ENCODE data around the gene BBC3. TPM values are rescaled to one million over a fixed set of nuclear protein-coding genes. Genes with fewer than 3 reads are reported as not detected.
A peak's percentile ranks its signal among the peaks of the same experiment; 100 is the strongest.

Gene BBC3
- polyA plus RNA-seq, 3 donors, result 1.9 to 2.5 (median 2.4) TPM

GRCh38 chr19:47209319-47210179 is 21.4 kb downstream of the BBC3 start:
- DNase-seq, result no peak

GRCh38 chr19:47203254-47203653 is 27.7 kb downstream of the BBC3 start:
- no peak for DNase-seq

DNA sequence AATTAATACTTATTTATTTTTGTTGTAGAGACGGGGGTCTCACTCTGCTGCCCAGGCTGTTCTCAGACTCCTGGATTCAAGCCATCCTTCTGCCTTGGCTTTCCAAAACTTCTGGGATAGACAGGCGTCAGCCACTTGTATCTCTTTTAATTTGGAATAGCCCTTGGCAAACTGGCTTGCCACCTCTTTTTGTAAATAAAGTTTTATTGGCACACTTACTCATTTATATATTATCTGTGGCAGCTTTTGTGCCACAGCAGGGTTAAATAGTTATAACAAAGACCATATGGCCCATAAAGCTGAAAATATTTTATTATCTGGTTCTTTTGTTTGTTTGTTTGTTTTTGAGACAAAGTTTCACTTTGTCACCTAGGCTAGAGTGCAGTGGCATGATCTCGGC is 30.5 kb downstream of the BBC3 start:
- no peak for DNase-seq

DNA sequence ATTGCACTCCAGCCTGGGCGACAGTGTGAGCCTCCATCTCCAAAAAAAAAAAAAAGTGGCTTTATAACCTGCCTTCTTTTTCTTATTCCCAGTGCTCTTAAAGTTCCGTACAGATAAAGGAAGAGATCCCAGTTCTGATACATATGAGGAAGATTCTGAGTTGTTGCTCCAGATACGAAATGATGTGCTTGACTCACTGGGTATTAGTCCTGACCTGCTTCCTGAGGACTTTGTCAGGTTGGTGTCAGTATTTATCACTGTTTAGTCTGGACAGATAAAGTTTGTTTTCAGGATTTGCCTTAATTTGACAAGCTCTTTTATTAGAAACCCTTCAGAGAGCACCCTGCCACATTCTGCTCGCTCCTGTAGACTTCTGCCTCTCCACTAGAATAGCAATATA is 33.9 kb downstream of the BBC3 start:
- DNase-seq, result no peak

GRCh38 chr19:47195434-47195833 is 35.6 kb downstream of the BBC3 start:
- DNase-seq, result no peak

DNA sequence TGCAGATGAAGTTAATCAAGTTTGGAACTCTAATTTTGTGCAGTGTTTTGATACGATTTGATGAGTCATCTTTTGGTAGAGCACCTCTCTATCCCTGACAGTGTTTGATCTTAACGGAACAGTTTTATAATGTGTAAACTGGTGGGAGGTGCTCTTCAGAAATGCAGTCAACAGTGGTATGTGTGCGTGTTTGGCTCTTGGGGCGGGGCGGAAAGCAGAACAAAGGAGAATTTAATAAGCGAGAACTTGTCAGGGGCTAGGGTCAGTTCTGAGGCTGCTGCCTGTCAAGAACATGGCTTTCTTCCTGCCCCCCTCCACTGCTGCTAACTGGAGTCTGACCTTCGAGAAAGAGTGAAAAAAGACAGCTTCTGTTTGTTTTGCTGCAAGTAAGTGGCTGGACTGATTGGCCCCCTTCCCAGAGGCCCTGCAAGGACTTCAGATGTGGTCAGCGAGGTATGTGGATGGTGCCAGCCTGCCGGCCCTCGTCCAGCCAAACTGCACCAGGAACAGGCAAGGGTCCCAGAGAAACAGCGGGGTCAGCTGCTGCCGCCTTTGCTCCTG is 40.8 kb downstream of the BBC3 start:
- peak; percentile 80 for DNase-seq

- no peak for DNase-seq
Measured at GRCh38 chr19:47188507-47189033, 42.4 kb downstream of the BBC3 start.

GRCh38 chr19:47187797-47188196 is 43.2 kb downstream of the BBC3 start:
- no peak for DNase-seq

- no peak for DNase-seq
Measured at GRCh38 chr19:47187335-47187655, 43.7 kb downstream of the BBC3 start.

GRCh38 chr19:47186446-47187334 is 44.3 kb downstream of the BBC3 start:
- no peak for DNase-seq

DNA sequence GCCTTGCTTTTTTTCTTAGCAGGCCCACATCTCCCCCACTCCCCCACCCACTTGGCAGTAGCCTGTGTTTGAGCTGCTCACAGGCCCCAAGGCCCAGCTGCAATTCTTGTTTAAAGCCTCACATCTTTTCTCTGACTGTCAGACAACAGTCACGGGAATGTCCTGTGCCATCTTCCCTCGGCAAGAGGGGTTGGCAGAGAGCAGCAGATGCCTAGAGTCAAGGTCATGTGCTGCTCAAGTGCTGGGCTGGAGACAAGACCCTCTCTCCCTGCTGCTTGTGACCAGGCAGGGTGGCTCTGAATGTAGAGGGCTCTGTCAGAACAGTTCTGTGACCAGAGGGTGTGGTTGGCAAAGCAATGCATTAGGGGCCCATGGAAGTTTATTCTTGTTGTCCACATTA is 47.4 kb downstream of the BBC3 start:
- no peak for DNase-seq

DNA sequence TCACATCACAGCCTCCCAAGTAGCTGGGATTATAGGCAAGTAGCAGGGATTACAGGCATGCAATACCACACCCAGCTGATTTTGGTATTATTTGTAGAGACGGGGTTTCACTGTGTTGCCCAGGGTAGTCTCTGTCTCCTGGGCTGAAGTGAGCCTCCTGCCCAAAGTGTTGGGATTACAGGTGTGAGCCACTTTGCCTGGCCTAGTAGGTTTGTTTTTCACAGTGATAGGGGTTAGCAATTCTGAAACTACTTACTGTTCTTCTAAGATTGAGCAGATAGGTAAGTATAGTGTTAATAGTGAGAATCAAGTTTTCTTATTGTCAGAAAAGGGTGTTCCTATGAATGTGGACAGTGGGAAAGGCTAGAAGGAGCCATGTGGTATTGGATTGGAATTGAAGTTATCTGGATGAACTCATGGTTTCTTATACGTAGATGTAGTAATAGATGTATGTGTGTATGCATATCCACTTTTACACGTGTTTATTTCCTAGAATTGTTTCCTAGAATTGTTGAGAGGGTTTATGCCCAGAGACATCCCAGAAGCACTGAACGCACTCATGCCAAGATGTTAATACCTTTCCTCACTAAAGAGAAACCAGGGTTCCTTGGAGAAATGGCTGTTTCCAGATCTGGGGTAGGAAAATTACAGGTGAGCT is 51.2 kb downstream of the BBC3 start:
- no peak for DNase-seq

DNA sequence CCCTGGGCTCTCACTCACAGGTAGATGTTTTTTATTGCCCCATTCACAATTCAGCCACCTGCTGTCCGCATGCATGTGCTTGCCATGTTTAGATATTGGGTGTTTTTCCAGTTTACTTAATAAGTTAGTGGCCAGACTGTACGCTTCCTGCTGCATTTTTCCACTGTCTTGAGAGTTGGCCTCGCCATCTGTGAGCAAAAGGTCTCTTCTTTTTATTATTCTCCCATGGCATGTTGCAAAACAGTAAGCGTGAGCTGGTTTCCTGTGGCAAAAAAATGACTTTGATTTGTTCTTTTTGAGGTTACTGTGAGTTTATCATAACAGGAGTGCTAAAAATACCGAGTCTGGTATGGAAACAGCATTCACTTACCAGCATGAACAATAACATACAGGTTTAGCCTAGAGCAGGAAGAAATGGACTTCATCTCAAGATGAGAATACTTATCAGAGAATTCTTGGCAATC is 54.3 kb downstream of the BBC3 start:
- DNase-seq, result no peak

GRCh38 chr19:47176071-47176626 is 54.9 kb downstream of the BBC3 start:
- no peak for DNase-seq

DNA sequence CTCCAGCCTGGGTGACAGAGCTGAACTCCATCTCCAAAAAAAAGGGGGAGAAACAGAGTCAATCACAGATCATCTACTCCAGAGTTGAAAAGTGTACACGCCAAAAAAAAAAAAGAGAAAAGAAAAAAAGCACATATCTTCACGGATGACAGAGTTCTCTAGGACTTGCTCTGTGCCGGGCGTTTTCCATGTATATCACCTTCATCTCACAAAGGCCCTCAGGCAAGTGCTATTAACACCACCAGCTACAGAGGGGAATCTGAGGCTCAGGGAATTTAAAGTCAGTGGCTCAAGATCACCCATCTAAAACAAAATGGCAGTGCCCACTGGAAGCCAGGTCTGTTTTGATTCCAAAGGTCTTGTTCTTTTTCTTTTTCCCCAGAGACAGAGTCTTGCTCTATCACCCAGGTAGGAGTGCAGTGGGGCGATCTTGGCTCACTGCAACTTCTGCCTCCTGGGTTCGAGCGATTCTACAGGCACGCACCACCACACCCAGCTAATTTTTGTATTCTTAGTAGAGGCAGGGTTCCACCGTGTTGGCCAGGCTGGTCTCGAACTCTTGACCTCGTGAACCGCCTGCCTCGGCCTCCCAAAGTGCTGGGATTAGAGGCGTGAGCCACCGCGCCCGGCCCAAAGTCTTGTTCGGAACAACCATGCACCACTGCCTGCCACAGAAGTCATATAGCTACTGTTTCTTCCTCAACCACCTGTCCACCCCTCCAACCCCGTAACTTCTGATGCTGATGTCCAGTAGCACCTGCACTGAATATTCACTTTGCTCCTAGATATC is 58.1 kb downstream of the BBC3 start:
- DNase-seq, result no peak

Other genes with a start within 250 kb of the BBC3 start
- 1 to 10 TPM; 2.3 to 3.3 (median 2.6) TPM for gene NPAS1, start 211.4 kb downstream of the BBC3 start, polyA plus RNA-seq (ENCODE audit: insufficient read length in 3 of 3)
- 10 to 100 TPM; 12.4 to 21.1 (median 15.6) TPM for gene TMEM160, start 182.6 kb downstream of the BBC3 start, polyA plus RNA-seq (ENCODE audit: insufficient read length in 3 of 3)
- 10 to 100 TPM; 36.5 to 39.4 (median 39.1) TPM for gene ZC3H4, start 117.4 kb downstream of the BBC3 start, polyA plus RNA-seq (ENCODE audit: insufficient read length in 3 of 3)
- gene SAE1, start 100.4 kb downstream of the BBC3 start, polyA plus RNA-seq (ENCODE audit: insufficient read length in 3 of 3), result 100 to 1,000 TPM; 111 to 136 (median 112) TPM
- 10 to 100 TPM; 25.8 to 30.2 (median 26.0) TPM for gene CCDC9, start 25.3 kb upstream of the BBC3 start, polyA plus RNA-seq (ENCODE audit: insufficient read length in 3 of 3)
- gene INAFM1, start 43.7 kb upstream of the BBC3 start, polyA plus RNA-seq (ENCODE audit: insufficient read length in 3 of 3), result 10 to 100 TPM in 2 of 3 donors, 1 to 10 TPM in 1; 8.4 to 12.4 (median 11.1) TPM
- gene C5AR1, start 78.7 kb upstream of the BBC3 start, polyA plus RNA-seq (ENCODE audit: insufficient read length in 3 of 3), result 1 to 10 TPM; 2.9 to 7.4 (median 7.1) TPM
- gene C5AR2, start 101.0 kb upstream of the BBC3 start, polyA plus RNA-seq (ENCODE audit: insufficient read length in 3 of 3), result under 1 TPM; 0.28 to 0.47 (median 0.35) TPM
- gene DHX34, start 118.1 kb upstream of the BBC3 start, polyA plus RNA-seq (ENCODE audit: insufficient read length in 3 of 3), result 10 to 100 TPM; 18.3 to 20.4 (median 18.4) TPM
- 10 to 100 TPM; 16.6 to 24.1 (median 17.7) TPM for gene MEIS3, start 188.3 kb upstream of the BBC3 start, polyA plus RNA-seq (ENCODE audit: insufficient read length in 3 of 3)
- under 1 TPM in 2 of 3 donors, not detected in 1; 0.21 to 0.28 TPM for gene SLC8A2, start 240.7 kb upstream of the BBC3 start, polyA plus RNA-seq (ENCODE audit: insufficient read length in 3 of 3)